22Rv1 (cell line): ENCODE data around the gene PLA2G4A.

Experiments used
- H3K27ac ChIP-seq: fragments of 450-650 bp; 2 replicates; pipeline ENCODE4 v1.5.1; 2017
- ZFX ChIP-seq: fragments of 450-650 bp; IDR thresholded peaks from 2 replicates; pipeline ENCODE4 v1.6.1; 2017; ENCODE audit warnings: antibody characterized with exemption, borderline replicate concordance
- TF ChIP-seq, protein P1 (sequence below): fragments of 450-650 bp; IDR thresholded peaks from 2 replicates; pipeline ENCODE4 v1.5.1; 2017; ENCODE audit warnings: mild to moderate bottlenecking

PLA2G4A gene

GRCh38 chr1:186831168-186831567, 2.4 kb downstream of the PLA2G4A start:
- H3K27ac ChIP-seq: no peak overlapping the region
- no peak for TF ChIP-seq ZFX
- TF ChIP-seq, protein P1, sequence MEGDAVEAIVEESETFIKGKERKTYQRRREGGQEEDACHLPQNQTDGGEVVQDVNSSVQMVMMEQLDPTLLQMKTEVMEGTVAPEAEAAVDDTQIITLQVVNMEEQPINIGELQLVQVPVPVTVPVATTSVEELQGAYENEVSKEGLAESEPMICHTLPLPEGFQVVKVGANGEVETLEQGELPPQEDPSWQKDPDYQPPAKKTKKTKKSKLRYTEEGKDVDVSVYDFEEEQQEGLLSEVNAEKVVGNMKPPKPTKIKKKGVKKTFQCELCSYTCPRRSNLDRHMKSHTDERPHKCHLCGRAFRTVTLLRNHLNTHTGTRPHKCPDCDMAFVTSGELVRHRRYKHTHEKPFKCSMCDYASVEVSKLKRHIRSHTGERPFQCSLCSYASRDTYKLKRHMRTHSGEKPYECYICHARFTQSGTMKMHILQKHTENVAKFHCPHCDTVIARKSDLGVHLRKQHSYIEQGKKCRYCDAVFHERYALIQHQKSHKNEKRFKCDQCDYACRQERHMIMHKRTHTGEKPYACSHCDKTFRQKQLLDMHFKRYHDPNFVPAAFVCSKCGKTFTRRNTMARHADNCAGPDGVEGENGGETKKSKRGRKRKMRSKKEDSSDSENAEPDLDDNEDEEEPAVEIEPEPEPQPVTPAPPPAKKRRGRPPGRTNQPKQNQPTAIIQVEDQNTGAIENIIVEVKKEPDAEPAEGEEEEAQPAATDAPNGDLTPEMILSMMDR: no peak

GRCh38 chr1:186834399-186834958, 5.7 kb downstream of the PLA2G4A start:
- H3K27ac ChIP-seq: no peak overlapping the region
- TF ChIP-seq ZFX: no peak
- TF ChIP-seq, protein P1: no peak

- TF ChIP-seq, protein P1: no peak
- TF ChIP-seq ZFX: no peak
- no peak overlapping the region for H3K27ac ChIP-seq
Measured at GRCh38 chr1:186835448-186835847, 6.7 kb downstream of the PLA2G4A start.

DNA sequence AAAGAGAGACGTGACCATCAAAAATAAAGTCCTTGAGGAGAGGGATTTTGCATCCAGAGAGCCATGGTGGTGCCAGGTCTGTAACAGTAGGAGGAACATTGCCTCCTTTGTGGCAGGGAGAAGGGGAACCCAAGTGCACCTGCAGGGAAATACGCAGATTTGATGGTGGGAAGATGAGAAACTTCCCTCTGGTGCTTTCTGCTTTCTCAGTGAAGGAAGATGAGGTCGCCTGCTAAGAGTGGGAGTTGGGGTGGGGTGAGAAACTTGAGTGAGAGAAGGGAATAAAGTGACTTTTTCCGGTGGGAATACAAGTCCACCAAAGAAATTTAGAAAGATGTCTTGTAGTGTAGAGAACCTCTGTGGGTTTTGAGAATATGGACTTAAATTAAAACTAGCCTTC, 9.1 kb downstream of the PLA2G4A start:
- H3K27ac ChIP-seq: no peak overlapping the region

GRCh38 chr1:186838380-186839040, 9.8 kb downstream of the PLA2G4A start:
- no peak overlapping the region for H3K27ac ChIP-seq
- TF ChIP-seq ZFX: no peak
- TF ChIP-seq, protein P1: no peak

More for the DNA sequence above, 9.1 kb downstream of the PLA2G4A start:
- no peak for TF ChIP-seq ZFX
- TF ChIP-seq, protein P1: no peak

DNA sequence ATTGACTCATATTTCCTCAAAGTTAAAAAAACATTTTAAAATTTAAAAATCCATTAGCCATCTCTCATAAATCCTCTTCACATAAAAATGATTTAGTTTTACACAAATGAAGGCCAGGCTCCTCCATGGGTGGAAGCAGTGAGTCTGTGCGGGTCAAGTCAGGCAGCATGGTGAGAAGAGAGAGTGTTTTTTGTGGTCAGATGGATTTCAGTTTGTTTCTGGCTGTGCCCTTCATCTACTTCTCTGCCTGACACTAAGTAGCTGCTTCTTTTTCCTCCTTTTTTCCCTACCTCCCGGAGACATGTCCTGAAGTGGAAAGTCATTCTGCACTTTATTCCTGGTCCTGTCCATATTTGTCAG, 10.3 kb downstream of the PLA2G4A start:
- no peak overlapping the region for H3K27ac ChIP-seq
- TF ChIP-seq, protein P1: no peak

DNA sequence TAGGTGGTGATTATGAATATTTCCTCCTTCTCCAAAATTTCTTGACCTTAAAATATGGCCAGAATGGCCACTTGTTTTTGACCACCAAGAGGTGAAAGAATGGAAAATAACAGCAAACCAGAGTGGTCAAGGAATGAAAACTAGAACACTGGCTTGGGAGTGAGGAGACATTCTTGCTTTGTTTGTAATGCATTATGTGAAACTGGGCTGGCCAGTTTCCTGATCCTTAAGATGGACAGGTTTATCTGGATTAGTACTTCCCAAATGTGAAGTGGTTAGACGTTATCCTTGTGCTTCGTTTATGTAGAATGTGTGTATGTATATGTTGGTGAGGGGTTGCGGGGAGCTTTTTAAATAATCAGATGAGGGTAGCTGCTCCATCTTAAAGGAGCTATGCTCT, 12.8 kb downstream of the PLA2G4A start:
- no peak overlapping the region for H3K27ac ChIP-seq
- TF ChIP-seq ZFX: no peak
- TF ChIP-seq, protein P1: no peak
